Duodenal mucosa (tissue), 2 donors: ENCODE results near the gene SERBP1.
"Not testable (repeated sequence)": the region's sequence is repeated elsewhere in the genome, so short reads cannot be mapped to it uniquely, and the experiment has no call there.

Experiments
- H3K27ac ChIP-seq: one replicate; pipeline ENCODE4 v1.7.0; 2013; ENCODE audit warnings: low read depth, low read length
- H3K27me3 ChIP-seq, 2 donors: one replicate each; pipeline ENCODE4 v1.7.0; 2013; ENCODE audit warnings: low read length in 2 of 2, control low read depth in 1 of 2; ENCODE audit not compliant: insufficient read depth in 2 of 2, control insufficient read depth in 1 of 2
- H3K36me3 ChIP-seq, 2 donors: one replicate each; pipeline ENCODE4 v1.7.0; 2013; ENCODE audit warnings: low read length in 2 of 2, control low read depth in 1 of 2; ENCODE audit not compliant: insufficient read depth in 2 of 2, control insufficient read depth in 1 of 2
- H3K4me1 ChIP-seq, 2 donors: one replicate each; pipeline ENCODE4 v1.7.0; 2013; ENCODE audit warnings: low read length in 2 of 2, control low read depth in 1 of 2; ENCODE audit not compliant: insufficient read depth in 2 of 2, control insufficient read depth in 1 of 2
- H3K4me3 ChIP-seq, 2 donors: one replicate each; pipeline ENCODE4 v1.7.0; 2013; ENCODE audit warnings: low read length in 2 of 2, low read depth in 1 of 2
- H3K9ac ChIP-seq, 2 donors: one replicate each; pipeline ENCODE4 v1.7.0; 2013; ENCODE audit warnings: low read length in 2 of 2, low read depth in 1 of 2
- H3K9me3 ChIP-seq, 2 donors: one replicate each; pipeline ENCODE4 v1.7.0; 2013; ENCODE audit warnings: low read length in 2 of 2, control low read depth in 1 of 2; ENCODE audit not compliant: control insufficient read depth in 1 of 2

Gene SERBP1

GRCh38 chr1:67413101-67413500 lies 17.1 kb downstream of the SERBP1 start:
- peaks cover 43 to 68% of the 10 kb centered on the region in 2 donors for H3K36me3 ChIP-seq
- not testable (repeated sequence) for H3K27ac ChIP-seq, H3K27me3 ChIP-seq, H3K9ac ChIP-seq, H3K9me3 ChIP-seq, H3K4me1 ChIP-seq, H3K4me3 ChIP-seq

GRCh38 chr1:67408148-67408547 lies 22.1 kb downstream of the SERBP1 start:
- peaks cover 11 to 20% of the 10 kb centered on the region in 2 donors for H3K36me3 ChIP-seq
- H3K4me1 ChIP-seq: no peaks in the 10 kb centered on the region
- H3K4me3 ChIP-seq: no peak overlapping the region
- H3K9ac ChIP-seq: no peak overlapping the region
- H3K27me3 ChIP-seq: no peaks in the 10 kb centered on the region
- no peaks in the 10 kb centered on the region for H3K9me3 ChIP-seq
- no peak overlapping the region for H3K27ac ChIP-seq

GRCh38 chr1:67407498-67407897 lies 22.7 kb downstream of the SERBP1 start:
- Histone ChIP-seq H3K9ac (no peak overlapping the region), H3K27me3 (no peaks in the 10 kb centered on the region), H3K4me1 (no peaks in the 10 kb centered on the region), H3K27ac (no peak overlapping the region), H3K9me3 (no peaks in the 10 kb centered on the region), H3K36me3 (peaks cover 11 to 17% of the 10 kb centered on the region in 2 donors), H3K4me3 (no peak overlapping the region)

DNA sequence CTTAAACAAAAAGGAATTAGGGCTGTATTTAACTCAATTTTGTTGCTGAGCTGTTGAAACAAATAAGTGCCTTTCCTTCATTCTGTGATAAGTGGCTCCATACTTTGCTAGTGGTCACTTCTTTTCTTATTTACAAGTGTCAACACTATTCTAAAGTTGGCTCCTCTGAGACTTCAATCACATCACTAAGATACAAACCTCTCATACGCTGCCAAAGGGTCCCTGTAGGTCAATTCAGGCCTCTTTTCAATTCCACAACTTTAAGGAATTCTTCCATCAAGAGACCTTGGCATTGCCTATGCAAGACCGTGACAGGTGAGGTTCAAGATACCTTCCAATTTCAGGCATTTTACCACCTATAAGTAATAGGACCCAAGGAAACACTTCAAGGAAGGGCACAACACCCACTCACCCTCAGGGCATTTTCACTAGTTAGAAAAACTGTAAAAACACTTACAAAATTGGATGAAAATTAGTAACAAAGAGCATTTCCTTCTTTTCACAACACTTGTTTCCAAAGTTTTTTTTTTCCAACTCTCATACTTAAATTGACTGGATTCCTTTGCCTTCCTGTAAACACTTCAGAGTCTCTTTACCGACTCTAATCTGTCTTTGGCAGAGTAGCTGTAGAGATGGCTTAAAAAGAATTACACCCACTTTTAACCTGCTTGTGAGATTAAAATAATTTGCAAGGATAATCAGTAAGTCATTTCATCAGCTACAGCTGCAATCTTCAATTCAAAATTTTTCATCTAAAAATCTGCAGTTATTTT lies 24.5 kb downstream of the SERBP1 start:
- H3K9ac ChIP-seq: no peak overlapping the region
- H3K4me3 ChIP-seq: no peak overlapping the region
- H3K27me3 ChIP-seq: no peaks in the 10 kb centered on the region
- H3K9me3 ChIP-seq: no peaks in the 10 kb centered on the region
- H3K36me3 ChIP-seq: peaks cover 3 to 9% of the 10 kb centered on the region in 2 donors
- no peak overlapping the region for H3K27ac ChIP-seq
- no peaks in the 10 kb centered on the region for H3K4me1 ChIP-seq

- H3K9me3 ChIP-seq: no peaks in the 10 kb centered on the region
- no peaks in the 10 kb centered on the region for H3K36me3 ChIP-seq
- H3K27me3 ChIP-seq: no peaks in the 10 kb centered on the region
- no peaks in the 10 kb centered on the region for H3K4me1 ChIP-seq
- H3K4me3 ChIP-seq: no peak overlapping the region
- no peak overlapping the region for H3K9ac ChIP-seq
- H3K27ac ChIP-seq: no peak overlapping the region
Observed at GRCh38 chr1:67404212-67404620, 26.0 kb downstream of the SERBP1 start.

GRCh38 chr1:67401443-67401842 lies 28.8 kb downstream of the SERBP1 start:
- Histone ChIP-seq H3K9me3 (no peaks in the 10 kb centered on the region), H3K27ac (no peak overlapping the region), H3K4me1 (no peaks in the 10 kb centered on the region), H3K27me3 (no peaks in the 10 kb centered on the region), H3K4me3 (no peak overlapping the region), H3K9ac (no peak overlapping the region), H3K36me3 (no peaks in the 10 kb centered on the region)

DNA sequence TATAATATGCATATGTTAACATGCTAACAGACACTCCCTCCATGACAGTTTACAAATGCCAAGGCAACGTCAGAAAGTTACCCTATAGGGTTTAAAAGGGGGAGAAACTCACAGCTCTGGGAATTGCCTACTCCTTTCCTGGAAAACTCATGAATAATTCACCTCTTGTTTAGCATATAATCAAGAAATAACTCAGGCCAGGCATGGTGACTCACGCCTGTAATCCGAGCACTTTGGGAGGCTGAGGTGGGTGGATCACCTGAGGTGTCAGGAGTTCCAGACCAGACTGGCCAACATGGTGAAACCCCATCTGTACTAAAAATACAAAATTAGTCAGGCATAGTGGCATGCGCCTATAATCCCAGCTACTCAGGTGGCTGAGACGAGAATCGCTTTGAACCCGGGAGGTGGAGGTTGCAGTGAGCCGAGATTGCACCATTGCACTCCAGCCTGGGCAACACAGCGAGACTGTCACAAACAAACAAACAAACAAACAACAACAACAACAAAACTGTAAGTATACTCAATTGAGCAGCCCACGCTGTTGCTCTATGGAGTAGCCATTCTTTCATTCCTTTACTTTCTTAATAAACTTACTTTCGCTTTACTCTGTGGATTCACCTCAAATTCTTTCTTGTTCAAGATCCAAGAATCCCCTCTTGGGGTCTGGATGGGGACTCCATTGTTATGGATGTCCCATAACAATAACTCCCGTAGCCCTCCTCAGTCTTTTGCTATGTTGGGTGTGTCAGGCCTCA lies 30.0 kb downstream of the SERBP1 start:
- H3K9me3 ChIP-seq, H3K9ac ChIP-seq, H3K4me3 ChIP-seq, H3K27me3 ChIP-seq, H3K4me1 ChIP-seq, H3K27ac ChIP-seq, H3K36me3 ChIP-seq: not testable (repeated sequence)

GRCh38 chr1:67399199-67399993 lies 30.8 kb downstream of the SERBP1 start:
- Histone ChIP-seq H3K27ac (no peak overlapping the region), H3K36me3 (no peaks in the 10 kb centered on the region), H3K4me3 (no peak overlapping the region), H3K4me1 (no peaks in the 10 kb centered on the region), H3K9me3 (no peaks in the 10 kb centered on the region), H3K9ac (no peak overlapping the region), H3K27me3 (no peaks in the 10 kb centered on the region)

GRCh38 chr1:67394548-67394947 lies 35.7 kb downstream of the SERBP1 start:
- H3K9me3 ChIP-seq: no peaks in the 10 kb centered on the region
- H3K36me3 ChIP-seq: no peaks in the 10 kb centered on the region

DNA sequence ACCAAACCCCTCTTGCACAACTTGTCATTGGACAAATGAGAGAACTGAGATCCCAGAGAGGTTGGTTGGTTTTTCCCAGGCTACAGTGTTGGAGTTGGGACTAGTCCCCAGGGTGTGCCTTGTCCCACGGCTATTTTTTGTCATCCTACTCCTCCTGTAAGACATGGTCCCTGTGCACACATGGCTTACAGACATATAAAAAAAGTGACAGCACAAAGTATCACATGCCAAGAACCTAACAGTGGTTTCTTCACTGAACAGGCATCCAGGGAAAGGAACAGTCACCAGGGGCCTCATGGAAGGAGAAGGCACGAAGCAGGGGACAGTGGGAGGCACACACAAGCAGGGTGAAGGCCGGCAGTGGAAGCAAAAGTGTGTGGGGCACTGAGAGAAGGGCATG lies 36.5 kb downstream of the SERBP1 start:
- H3K4me3 ChIP-seq: no peak overlapping the region
- no peaks in the 10 kb centered on the region for H3K4me1 ChIP-seq
- no peak overlapping the region for H3K9ac ChIP-seq
- H3K27me3 ChIP-seq: no peaks in the 10 kb centered on the region
- no peaks in the 10 kb centered on the region for H3K36me3 ChIP-seq
- no peak overlapping the region for H3K27ac ChIP-seq
- H3K9me3 ChIP-seq: no peaks in the 10 kb centered on the region

More at GRCh38 chr1:67394548-67394947, 35.7 kb downstream of the SERBP1 start:
- Histone ChIP-seq H3K9ac (no peak overlapping the region), H3K27ac (no peak overlapping the region), H3K27me3 (no peaks in the 10 kb centered on the region), H3K4me3 (no peak overlapping the region), H3K4me1 (no peaks in the 10 kb centered on the region)
